ENCODE measurements around the gene TJP1. TPM values are rescaled to one million over a fixed set of nuclear protein-coding genes. Genes with fewer than 3 reads are reported as not detected.
"Not testable (repeated sequence)": the region's sequence is repeated elsewhere in the genome, so short reads cannot be mapped to it uniquely, and the experiment has no call there.

The TJP1 gene
- total RNA-seq, 1 experiment from 2014 or later = 40.4 TPM

- no peak for DNase-seq (ENCODE audit: low read depth)
Measured at GRCh38 chr15:29704950-29705597, 117.2 kb downstream of the TJP1 start.

GRCh38 chr15:29701151-29701550 lies 121.1 kb downstream of the TJP1 start:
- no peak for DNase-seq (ENCODE audit: low read depth)

DNA sequence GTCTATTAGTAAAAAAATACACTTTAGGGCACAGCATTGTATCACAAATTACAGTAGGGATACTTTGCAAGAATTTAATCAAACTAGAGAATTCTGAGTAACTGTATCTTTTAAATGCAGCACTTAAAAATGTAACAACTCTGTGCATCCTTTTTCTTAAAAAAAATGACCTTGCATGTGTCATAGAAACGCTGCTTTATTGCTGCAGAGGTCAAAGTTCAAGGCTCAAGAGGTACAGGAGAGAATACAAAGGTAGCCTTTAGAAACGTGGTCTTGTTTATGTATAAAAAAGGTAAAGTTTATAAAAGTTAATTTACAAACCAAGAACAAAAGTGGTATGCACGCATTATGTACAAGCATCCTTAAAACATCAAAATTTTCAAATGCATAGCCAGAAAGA lies 122.0 kb downstream of the TJP1 start:
- no peak for DNase-seq (ENCODE audit: low read depth)

- no peak for DNase-seq (ENCODE audit: low read depth)
Measured at GRCh38 chr15:29699791-29700190, 122.5 kb downstream of the TJP1 start.

GRCh38 chr15:29698030-29698701 lies 124.1 kb downstream of the TJP1 start:
- peak; percentile 82 for DNase-seq (ENCODE audit: low read depth)

DNA sequence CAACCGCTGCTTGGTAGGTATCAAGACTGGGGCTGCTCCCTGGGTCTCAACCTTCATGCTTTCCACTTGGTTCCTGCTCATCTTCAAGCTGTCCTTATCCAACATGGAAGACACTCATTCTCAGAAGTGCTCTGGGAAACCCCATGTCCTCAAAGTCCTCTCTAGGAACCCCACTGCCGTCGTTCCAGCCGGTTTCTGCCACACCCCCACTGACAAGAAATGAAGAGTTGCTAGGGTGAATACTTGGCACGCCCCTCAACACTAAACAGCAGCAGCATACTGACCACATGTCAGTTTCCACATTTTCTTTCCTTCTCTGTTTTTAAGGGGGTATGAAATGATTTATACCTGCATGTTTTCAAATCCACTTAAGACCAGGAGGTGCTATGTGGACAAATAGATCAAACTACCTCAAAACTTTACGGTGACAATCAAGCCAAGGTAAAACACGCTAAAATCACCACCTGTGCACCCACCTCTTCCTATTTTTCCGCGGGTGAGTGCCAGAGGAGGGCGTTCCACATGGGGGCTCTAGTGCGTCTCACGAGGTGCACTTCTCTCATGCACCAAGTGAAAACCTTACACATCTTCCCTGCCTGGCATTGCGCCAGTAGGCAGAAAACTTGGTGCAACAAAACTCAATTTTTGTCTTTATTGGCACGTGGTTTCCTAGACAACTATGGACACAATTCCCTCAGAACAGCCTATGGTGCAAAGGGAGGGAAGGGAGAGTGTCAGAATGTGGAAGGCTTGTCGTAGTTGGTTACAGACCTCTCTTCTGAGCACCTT lies 125.1 kb downstream of the TJP1 start:
- no peak for DNase-seq (ENCODE audit: low read depth)

DNA sequence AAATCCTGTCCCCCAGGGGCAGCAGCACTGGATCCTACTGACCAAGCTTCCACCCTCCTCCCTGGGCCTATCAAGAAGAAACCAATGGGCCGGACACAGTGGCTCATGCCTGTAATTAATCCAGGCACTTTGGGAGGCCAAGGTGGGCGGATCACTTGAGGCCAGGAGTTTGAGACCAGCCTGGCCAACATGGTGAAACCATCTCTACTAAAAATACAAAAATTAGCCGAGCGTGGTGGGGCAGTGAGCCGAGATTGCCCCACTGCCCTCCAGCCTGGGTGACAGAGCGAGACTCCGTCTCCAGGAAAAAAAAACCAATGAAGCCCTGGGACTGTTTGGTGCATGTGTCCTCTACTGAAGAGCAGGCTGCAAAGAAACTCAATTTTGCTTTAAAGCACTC lies 125.8 kb downstream of the TJP1 start:
- DNase-seq (ENCODE audit: low read depth) = not testable (repeated sequence)

GRCh38 chr15:29695489-29696167 lies 126.6 kb downstream of the TJP1 start:
- DNase-seq (ENCODE audit: low read depth) = no peak

GRCh38 chr15:29693225-29693624 lies 129.0 kb downstream of the TJP1 start:
- no peak for DNase-seq (ENCODE audit: low read depth)

DNA sequence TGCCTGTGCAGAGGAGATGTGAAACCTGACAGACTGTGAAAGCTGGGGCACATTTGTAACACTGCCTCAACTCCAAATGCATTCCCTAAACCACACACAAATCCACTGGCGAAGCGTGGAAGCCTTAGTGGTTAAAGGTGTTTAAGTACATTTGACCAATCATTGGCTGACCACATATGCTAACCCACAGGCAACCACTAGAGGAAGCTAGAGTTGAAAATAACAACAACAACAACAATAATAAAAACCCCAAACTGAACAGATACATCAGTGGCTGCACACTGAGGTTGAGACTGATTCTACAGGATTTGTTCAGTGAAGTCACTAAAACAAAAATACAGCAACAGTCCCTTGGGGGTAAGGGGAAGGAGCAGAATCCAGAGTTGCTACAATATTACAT lies 129.7 kb downstream of the TJP1 start:
- no peak for DNase-seq (ENCODE audit: low read depth)

- no peak for DNase-seq (ENCODE audit: low read depth)
Measured at GRCh38 chr15:29690765-29691475, 131.3 kb downstream of the TJP1 start.

DNA sequence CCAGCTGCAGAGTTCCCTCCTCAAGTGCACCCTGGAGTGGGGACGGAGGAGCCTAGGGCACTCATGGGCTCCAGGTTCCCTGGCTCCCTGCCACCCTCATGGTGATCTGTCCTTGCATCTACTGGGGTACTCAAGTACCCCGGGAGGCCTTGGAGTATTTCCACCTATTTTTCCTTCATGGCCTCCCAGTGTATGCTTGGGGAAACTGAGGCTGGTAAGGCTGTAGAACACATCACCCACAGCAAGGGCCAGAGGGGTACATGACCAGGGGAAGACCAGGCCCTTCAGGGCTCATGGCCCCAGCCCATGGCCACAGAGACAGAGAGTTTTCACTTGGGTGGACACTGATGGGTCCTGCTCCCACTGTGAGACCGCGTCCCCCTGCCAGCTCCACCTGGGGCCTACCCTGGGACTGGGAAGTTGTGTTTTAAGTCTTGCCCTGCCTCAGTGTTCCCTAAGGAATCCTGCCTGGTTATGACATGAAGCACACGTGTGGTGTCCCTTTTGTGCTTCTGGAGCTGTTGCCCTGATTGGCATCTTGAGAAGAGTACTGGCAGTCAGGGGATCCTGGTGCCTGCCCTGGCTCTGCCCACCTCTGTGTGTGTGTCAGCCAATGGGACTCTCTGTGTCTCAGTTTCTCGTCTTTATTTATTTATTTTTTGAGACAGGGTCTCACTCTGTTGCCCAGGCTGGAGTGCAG lies 132.8 kb downstream of the TJP1 start:
- no peak for DNase-seq (ENCODE audit: low read depth)

DNA sequence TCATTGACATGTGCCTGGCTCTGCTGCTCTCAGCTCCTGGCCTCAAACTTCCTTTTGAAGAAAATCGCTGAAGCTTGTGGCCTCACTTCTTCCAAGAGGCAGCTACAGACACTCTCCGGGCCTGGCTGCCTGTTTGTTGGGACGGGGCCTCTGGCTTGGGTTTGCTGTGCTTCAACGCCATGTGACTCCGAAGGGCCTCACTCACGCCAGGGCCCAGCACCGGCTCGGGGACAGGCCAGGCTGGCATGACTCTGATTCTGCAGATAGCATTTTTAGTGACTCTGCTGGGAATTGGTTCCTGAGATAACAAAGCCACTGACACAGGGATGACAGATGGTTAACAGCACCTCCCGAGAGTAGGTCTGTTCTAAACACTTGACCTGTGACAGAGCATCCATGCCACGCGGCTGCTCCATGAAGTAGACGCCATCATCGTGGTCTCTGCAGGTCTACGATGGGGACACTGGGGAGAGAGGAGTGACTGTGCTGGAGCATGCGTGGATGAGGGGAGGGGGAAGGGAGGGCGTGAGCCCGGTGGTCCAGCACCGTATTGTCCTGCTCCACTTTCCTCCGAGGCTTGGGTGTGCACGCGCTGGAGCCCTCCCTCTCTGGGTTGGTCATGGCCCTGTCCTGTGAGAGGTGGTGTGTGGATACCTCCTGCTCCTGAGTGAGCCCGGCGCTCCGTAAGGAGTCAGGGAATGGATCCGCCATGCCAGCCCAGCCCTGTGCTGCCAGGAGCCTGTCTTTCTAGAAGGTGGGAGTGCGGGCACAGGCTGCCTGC lies 133.6 kb downstream of the TJP1 start:
- DNase-seq (ENCODE audit: low read depth) = no peak

GRCh38 chr15:29687939-29688505 lies 134.2 kb downstream of the TJP1 start:
- DNase-seq (ENCODE audit: low read depth) = no peak

- DNase-seq (ENCODE audit: low read depth) = no peak
Measured at GRCh38 chr15:29687204-29687815, 135.0 kb downstream of the TJP1 start.

DNA sequence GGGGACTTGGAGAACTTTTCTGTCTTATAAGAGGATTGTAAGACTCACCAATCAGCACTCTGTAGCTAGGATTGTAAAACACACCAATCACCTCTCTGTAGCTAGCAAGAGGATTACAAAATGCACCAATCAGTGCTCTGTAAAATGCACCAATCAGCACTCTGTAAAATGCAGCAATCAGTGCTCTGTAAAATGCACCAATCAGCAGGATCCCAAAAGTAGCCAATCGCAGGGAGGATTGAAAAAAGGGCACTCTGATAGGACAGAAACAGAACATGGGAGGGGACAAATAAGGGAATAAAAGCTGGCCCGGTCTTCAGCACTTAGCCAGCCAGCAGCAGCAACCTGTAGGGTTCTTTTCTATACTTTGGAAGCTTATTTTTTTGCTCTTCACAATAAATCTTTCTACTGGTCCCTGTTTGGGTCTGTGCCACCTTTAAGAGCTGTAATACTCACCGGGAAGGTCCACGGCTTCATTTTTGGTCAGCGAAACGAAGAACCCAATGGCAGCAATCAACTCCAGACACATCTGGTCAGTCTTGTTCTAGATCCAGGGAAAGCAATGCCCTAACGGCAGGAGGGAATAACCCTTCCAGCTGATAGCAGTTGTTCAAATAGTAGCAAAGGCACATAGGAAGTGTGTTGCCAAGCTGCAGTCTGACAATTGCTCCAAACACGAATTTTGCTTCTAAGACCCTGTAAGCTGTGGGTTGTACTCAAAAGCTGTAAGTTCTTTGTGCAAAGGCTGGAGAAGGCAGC lies 135.6 kb downstream of the TJP1 start:
- no peak for DNase-seq (ENCODE audit: low read depth)

GRCh38 chr15:29686079-29686425 lies 136.2 kb downstream of the TJP1 start:
- DNase-seq (ENCODE audit: low read depth) = peak; percentile 67
